Calu3 (cell line): ENCODE measurements around the gene DNER. TPM values are rescaled to one million over a fixed set of nuclear protein-coding genes. Genes with fewer than 3 reads are reported as not detected.

Experiments
- BruUV-seq: library from RNA; stranded (reverse); fragments of 400-500 nt; replicated peaks from 2 replicates; lab custom pipeline; 2021; lab: Mats Ljungman, UMichigan
- CTCF ChIA-PET: fragments of 300-600 bp; sonication (Branson Sonifier 250); formaldehyde crosslinking; loops from one replicate; lab custom pipeline; 2022; ENCODE audit warnings: antibody characterized with exemption; lab: Charles Lee
- DNase-seq: peaks from one replicate; pipeline ENCODE4 v3.0.0; 2022
- H3K27ac Mint-ChIP-seq: one replicate; pipeline ENCODE4 v1.8.0; 2022; ENCODE audit warnings: mixed read lengths; ENCODE audit not compliant: unreplicated experiment
- H3K27me3 Mint-ChIP-seq: one replicate; pipeline ENCODE4 v1.8.0; 2022; ENCODE audit warnings: mixed read lengths; ENCODE audit not compliant: unreplicated experiment
- H3K36me3 Mint-ChIP-seq: one replicate; pipeline ENCODE4 v1.8.0; 2022; ENCODE audit warnings: mild to moderate bottlenecking, moderate library complexity, mixed read lengths; ENCODE audit not compliant: insufficient read depth, unreplicated experiment
- H3K4me1 Mint-ChIP-seq: one replicate; pipeline ENCODE4 v1.8.0; 2022; ENCODE audit warnings: mild to moderate bottlenecking, low read depth, mixed read lengths; ENCODE audit not compliant: unreplicated experiment
- H3K4me3 Mint-ChIP-seq: one replicate; pipeline ENCODE4 v1.8.0; 2022; ENCODE audit warnings: mild to moderate bottlenecking, low read depth, moderate library complexity, mixed read lengths; ENCODE audit not compliant: unreplicated experiment
- H3K9me3 Mint-ChIP-seq: one replicate; pipeline ENCODE4 v1.8.0; 2022; ENCODE audit warnings: low read depth, mixed read lengths; ENCODE audit not compliant: unreplicated experiment
- CTCF ChIP-seq: fragments of 200-600 bp; IDR thresholded peaks from one replicate; pipeline ENCODE4 v1.8.0; 2022; ENCODE audit warnings: antibody characterized with exemption; ENCODE audit not compliant: unreplicated experiment
- intact Hi-C: fragments of 100-400 bp; cut with micrococcal nuclease; formaldehyde crosslinking; loops from one replicate; pipeline ENCODE4 v1.10.0; 2022; ENCODE audit not compliant: unreplicated experiment
- total RNA-seq: library from RNA; stranded (reverse); gene quantifications from 2 replicates; pipeline ENCODE4 v1.2.3, GENCODE V29; 2022

The DNER gene
- total RNA-seq, 1 experiment from 2014 or later = 1.1 TPM

GRCh38 chr2:229661478-229661877 lies 52.9 kb downstream of the DNER start:
- H3K27me3 Mint-ChIP-seq = no peaks in the 10 kb centered on the region
- H3K4me1 Mint-ChIP-seq = no peaks in the 10 kb centered on the region
- no peak for TF ChIP-seq CTCF
- no peak overlapping the region for H3K4me3 Mint-ChIP-seq
- DNase-seq = no peak
- CTCF ChIA-PET = no interaction called here
- intact Hi-C loops = no loop called here
- no peak overlapping the region for H3K27ac Mint-ChIP-seq
- BruUV-seq = no TSS peak
- no peaks in the 10 kb centered on the region for H3K36me3 Mint-ChIP-seq
- H3K9me3 Mint-ChIP-seq = peaks cover 4% of the 10 kb centered on the region

- Mint-ChIP-seq H3K36me3 (no peaks in the 10 kb centered on the region), H3K27me3 (no peaks in the 10 kb centered on the region), H3K9me3 (peaks cover 4% of the 10 kb centered on the region), H3K4me3 (no peak overlapping the region), H3K4me1 (no peaks in the 10 kb centered on the region), H3K27ac (no peak overlapping the region)
- DNase-seq = no peak
- no TSS peak for BruUV-seq
- CTCF ChIA-PET = no interaction called here
- TF ChIP-seq CTCF = no peak
- intact Hi-C loops = no loop called here
Observed at GRCh38 chr2:229660951-229661350, 53.4 kb downstream of the DNER start.

GRCh38 chr2:229660391-229660790 lies 54.0 kb downstream of the DNER start:
- Mint-ChIP-seq H3K27ac (no peak overlapping the region), H3K4me1 (no peaks in the 10 kb centered on the region), H3K9me3 (peaks cover 4% of the 10 kb centered on the region), H3K27me3 (no peaks in the 10 kb centered on the region), H3K36me3 (no peaks in the 10 kb centered on the region), H3K4me3 (no peak overlapping the region)
- intact Hi-C loops = no loop called here
- BruUV-seq = no TSS peak
- CTCF ChIA-PET = no interaction called here
- no peak for TF ChIP-seq CTCF
- no peak for DNase-seq

- BruUV-seq = no TSS peak
- CTCF ChIA-PET = no interaction called here
- no peak for DNase-seq
- Mint-ChIP-seq H3K9me3 (peaks cover 2% of the 10 kb centered on the region), H3K4me1 (no peaks in the 10 kb centered on the region), H3K4me3 (no peak overlapping the region), H3K36me3 (no peaks in the 10 kb centered on the region), H3K27me3 (peaks cover under 1% of the 10 kb centered on the region), H3K27ac (no peak overlapping the region)
- intact Hi-C loops = no loop called here
- no peak for TF ChIP-seq CTCF
Observed at GRCh38 chr2:229658004-229658403, 56.4 kb downstream of the DNER start.
